ENCODE data around the gene NFU1. TPM values are rescaled to one million over a fixed set of nuclear protein-coding genes. Genes with fewer than 3 reads are reported as not detected.

NFU1 gene
- 26.6 TPM for total RNA-seq

DNA sequence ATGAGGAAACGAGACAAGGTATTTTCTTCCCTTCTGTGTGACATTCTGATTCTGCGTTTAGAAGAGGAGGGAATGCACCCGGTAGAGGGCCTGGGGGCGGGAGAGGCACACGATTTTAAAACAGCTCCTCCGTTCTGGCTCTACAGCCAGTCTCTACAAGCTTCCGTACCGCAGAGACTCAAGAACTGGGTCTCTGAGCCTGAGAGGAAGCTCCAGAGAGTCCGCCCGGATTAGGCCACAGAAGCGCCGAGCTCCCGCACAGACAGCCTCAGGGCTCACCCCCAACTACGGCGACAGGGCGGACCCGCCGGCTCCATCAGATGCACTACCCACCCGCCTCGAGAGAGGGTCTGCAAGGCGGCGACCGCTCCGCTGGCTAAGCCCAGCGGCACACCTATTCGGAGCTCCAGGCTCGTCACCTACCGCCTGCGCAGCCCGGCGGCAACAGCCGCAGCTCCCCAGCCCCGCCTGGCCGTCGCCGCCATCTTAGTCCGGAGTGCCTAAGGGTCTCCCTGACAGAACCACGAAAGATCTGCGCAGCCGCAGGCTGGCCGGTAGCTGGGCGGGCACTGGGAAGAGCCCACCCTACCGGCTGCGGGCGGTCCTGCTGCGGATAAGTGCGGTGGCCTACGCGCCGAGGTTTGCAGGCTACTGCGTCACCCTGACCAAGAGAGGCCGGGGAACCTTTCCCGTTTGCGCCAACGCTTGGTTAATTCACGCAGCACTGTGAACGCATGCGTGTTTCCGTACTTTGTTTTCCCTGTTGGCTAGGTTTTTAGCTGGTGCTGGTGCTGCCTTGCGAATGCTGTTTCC lies at the start of gene NFU1:
Gene NFU1, minus strand, starts transcription at position 498 of the 813 bp plus-strand sequence. Its CDS starts 13 bp downstream, at position 485.
- peak; percentile 93 for ATAC-seq

DNA sequence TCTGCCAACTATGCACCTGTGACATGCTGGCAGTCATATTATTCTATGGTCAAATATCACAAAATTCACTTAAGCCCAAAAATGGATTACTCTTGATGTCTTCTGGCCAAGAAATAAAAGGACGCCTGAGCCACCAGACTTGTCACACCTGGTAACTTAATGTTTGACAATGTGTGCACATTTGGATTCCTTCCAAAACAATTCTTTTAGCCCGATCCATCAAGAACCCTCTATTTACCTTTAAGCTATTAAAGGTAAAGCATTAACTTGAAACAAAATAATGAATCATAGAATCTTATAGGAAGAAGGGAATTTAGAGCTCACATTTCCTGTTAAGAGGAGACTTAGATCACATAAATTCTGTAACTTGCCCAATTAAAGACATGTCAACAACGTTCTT lies 46.5 kb upstream of the NFU1 start:
- no peak for ATAC-seq

DNA sequence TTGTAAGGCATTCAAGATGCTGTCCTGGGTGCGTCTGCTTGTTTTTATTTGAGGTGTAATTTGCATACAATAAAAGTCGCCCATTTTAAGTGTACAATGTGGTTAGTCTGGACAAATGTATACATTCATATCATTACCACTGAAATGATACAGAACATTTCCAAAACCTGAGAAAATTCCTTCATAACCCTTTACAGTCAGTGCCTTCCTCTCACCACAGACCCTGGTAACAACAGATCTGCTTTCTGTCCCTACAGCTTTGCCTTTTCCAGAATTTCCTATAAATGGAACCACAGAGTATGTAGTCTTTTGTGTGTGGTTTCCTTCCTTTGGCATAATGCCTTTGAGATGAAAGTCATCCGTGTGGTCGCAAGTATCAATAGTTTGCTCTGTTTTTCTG lies 45.8 kb upstream of the NFU1 start:
- ATAC-seq: no peak

DNA sequence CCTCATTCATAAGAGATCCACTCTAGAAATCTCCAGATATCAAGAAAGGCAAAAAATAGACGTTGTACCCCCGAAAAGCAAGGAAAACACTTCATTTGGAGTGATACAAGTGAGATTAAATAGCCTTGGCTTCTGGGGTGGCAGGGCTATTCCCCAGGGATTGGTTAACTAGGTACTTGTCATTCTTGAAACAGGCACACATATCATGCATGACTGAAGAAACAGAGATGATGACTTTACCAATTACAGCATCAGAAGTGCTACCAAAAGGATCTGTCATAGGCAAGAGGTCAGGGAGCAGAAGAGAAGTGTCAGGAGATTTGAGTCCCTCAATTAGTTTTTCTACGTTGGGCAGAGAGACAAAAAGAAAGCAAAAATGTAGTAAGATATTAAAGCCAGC lies 45.2 kb upstream of the NFU1 start:
- ATAC-seq: no peak

DNA sequence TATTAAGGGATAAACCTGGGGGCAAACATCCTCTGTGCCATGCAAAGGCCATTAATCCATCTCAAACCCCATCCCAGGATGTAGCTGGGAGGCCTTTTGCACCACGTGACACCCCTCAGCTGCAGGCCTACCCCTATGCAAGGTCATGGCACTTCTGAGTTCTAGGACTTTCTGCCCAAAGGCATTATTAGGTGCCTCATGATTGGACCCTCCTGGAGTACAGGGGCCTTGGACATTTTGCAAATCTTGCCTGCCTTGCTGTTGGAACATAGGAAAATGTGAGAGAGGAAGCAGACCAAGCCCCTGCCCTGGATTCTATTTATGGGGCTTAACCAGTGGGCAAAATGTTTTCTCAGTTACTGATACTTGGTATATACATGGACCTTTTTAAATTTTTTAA lies 44.2 kb upstream of the NFU1 start:
- ATAC-seq: no peak

DNA sequence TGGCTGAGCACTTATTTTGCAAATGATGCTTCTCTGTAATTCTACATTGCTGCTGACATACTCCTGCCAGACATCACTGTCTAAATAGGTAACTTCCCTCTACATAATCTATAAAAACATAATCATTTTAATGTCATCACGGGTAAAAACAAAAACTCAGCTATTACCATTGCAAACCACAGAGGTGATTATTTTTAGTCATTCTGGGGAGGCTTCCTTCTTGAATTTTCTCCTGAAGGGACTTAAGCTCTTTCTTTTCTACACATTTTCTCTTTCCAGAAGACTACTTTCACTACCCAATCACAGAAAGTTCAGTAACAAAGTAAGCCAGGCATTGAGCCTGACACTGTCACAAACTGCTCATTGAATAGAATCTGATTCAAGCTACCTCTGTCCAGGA lies 40.4 kb upstream of the NFU1 start:
- no peak for ATAC-seq

DNA sequence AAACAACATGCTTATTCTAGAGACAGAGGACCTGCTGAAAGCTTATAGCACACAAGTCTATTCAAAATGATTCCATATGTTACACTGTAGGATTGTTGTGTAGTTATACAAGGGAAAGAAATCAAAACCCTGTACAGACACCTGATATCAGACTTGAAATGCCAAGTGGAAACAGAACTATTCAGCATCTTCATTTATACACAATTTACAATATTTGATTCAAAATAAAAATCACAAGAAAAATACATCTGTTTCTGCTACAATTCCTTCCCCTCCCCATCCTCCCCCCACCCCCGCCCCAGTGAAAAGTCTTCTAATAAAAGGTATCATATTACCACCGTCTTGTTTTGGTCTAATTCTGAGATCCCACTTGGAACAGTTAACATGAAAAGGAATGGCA lies 37.5 kb upstream of the NFU1 start:
- no peak for ATAC-seq

DNA sequence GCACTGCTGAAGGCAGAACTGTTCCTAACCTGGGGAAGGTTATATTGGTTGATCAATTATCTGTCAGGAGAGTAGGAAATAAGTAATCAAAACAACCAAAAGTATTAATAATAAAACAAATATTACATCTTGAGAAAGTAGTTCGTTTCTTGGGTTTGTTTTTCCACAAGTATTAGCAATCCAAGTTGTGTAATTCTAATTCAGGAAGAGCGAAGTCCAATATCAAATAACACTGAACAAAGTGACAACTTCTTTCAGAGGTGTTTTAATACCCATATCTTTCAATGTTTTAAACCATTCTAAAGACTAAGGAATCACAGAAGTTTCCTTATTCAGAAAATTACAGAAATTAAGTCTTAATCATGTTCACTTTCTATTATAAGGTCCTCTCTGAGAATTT lies 34.6 kb upstream of the NFU1 start:
- no peak for ATAC-seq

DNA sequence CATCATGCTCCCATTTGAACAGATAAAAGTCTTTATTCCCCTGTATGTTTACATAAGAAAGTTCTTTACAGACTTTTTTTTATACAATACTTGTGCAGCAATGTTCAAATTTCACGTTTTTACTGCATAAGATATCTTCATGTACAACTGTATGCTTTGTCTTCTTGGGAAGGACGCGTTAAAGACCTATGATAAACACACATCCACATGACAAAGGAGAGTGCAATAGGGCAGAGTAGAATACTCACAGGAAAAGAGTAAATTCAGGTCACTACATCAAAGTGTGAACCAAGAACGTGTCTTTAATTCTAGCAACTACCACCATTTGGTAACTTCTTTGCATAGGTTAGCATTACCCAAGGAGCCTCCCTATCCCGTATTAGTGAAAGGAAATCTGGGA lies 33.7 kb upstream of the NFU1 start:
- ATAC-seq: no peak

DNA sequence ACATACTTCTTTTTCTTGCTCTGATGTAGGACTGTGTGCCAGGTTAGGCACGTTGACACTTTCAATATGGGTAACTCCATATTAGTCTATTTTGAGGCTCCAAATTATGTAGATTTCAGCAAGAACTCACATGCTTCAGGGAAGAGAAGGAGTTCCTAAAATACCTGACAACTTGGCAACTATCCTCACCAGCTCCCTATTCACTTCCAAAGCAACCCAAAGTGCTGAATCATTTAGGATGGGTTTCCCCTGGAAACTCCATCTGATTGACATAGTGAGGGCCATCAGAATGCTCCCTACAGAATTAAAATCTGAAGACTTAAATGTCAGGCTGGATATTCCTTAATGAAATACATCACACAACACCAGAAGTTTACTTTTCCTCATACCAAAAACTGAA lies 32.5 kb upstream of the NFU1 start:
- ATAC-seq: no peak

DNA sequence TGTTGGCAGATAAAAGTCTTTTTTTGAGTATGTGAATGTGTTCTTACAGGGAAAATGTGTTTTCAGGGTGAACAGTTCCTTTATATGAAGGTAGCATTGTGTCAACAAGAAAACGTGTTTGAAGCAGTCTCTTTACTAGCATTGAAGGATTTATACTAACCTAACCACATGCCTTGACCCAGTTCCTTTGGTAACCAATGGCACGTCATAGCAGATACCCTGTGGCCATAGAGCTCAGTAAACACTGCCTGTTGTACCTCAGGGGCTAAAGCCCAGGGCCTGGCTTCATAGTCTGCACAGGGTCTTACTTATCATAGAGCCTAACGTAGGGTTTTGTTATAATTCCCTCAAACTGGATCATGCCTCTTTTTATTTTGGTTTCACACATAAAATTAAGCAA lies 32.1 kb upstream of the NFU1 start:
- ATAC-seq: no peak

DNA sequence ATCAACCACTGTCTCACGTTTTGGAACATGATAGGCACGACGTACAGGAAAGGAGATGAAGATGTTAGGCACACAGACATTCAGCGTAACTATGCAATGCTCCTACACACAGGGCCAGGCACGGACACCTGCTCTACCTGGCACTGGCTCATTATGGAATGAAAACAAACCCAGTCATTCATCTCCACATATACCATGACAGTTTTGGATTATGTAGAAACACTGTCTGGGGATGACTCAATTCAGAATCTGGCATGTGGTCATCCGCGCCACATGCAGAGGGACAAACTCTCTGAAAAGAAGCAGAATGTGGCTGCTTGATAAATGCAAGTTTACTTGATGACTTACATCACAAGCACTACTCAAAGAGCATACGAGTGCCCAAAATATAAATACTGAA lies 29.5 kb upstream of the NFU1 start:
- no peak for ATAC-seq

DNA sequence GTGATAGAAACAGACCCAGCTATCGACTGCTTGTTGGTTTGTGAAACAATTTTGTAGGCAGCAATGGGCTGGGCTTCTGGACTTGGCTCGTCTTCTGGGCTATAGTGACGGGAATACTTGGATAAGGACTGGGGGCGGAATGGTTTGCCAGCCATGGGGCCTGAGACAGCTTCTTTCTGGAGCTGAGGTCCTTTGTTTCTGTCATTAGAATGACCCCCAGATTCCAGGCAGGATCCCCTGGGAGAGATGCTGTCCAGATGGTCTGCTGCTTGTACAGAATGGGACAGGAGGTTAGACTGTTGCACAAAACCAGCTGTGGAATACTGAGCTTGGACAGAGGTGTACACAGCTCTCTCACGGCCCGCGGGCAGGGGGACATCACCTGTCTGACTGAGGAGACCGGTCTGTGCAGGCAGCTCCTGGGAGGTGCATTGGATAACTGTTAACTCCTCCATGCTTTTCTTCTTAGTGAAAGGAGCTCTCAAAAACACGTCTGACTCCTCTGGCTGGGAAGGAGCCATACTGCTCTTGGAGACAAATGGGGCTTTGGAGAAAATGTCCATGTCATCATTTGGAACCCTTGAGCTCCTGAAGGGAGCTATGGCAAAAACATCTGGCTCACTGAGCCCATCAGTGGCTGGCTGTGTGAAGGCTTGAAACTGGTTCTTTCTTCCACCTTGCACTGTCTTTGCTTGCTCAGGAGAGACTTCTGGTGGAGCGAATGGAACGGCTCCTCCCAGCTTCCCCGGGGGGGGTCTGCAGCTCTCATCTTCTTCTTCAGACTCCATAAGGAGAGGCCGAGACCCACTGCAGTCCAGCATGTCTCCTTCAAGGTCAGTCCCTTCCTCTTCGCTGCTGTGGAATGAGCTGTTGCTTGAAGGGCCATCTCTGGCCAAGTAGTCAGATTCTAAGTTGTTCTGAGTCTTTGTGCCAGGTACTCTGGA lies 28.6 kb upstream of the NFU1 start:
- no peak for ATAC-seq

DNA sequence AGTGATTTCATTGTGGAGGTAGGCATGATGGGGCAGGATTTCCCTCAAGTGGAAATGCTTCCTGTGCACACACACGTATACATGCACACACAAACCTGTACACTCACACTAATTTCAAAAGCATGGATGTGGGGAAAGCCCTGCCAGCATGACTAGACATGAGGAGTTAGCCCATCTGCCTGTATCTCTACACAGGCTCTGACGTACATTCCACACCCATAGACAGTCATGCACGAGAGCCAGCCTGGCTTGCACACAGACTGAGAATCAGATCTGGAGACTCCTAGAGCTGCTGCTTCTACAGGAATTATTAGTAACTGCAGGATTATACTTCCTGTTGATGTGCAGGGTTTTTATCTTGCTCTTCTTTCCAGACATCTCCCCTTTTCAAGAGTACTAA lies 27.3 kb upstream of the NFU1 start:
- peak; percentile 100 for ATAC-seq

DNA sequence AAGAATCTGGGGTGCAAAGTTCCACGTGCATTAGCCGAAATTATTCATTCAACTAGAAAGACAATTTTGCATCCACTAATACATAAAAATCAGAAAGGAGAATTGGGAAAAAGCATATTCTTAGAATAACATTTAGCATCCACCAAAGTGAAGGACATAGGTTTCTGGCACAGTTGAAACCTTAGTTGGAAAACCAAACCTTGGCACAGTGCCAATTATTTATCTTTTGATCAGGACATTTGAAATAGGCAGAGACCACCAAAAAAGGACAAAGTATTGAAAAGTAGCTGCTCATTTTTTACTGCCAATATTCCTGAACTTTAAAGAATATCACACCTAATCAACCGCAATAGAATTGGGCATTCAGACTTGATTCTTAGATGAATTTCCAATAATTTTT lies 25.5 kb upstream of the NFU1 start:
- ATAC-seq: no peak

DNA sequence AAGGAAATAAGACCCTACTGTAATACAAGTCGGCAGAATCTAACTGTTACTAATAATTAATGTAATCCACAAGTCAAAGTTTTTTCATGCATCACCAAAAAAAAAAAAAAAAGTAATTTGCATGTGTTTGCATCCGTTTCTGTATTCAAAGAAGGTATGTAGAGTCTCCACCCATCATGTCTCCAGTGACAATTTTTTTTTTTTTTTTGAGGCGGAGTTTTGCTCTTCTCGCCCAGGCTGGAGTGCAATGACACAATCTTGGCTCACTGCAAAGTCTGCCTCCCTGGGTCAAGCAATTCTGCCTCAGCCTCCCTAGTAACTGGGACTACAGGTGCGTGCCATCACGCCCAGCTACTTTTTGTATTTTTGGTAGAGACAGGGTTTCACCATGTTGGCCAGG lies 24.2 kb upstream of the NFU1 start:
- ATAC-seq: no peak

DNA sequence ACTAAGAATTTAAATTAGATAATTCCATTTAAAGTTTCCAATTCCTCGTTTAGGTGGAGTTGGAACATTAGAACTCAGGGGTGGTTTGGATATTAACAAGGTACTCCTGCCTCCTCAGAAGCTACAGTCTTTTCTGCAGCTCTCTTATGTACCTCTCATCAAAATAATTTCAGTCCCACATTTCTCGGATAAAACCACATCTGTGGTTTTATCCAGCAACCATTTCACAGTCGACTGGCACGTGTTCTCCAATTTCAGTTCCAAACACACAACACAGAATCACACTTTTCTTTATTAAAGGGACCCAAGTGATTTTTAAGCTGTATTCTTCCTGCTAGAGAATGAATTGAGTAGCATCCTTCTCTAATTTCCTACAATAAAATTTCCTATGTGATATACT lies 22.7 kb upstream of the NFU1 start:
- ATAC-seq: no peak

DNA sequence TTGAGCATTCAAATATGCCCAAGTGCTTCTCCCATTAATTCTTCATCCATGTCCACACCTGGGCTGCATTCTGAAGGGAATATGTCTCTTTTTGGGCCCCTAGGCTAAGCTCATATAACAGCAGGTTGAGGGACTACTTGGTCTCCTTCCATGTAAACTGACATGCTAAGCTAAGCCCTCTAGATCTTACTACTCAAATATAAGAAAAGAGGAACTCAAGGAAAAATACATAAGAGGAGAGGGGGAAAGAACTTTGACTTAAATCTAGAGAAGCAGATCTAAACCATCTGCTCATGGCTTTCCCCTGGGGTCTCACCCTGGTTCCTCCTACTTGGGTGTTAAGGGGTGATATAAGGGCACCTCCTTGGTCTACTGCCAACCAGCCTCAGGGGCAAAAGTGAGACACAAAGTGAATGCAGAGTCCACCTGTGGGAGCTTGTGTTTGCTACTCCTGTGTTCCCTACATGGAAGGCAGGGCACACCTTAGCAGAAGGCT lies 19.8 kb upstream of the NFU1 start:
- ATAC-seq: no peak

DNA sequence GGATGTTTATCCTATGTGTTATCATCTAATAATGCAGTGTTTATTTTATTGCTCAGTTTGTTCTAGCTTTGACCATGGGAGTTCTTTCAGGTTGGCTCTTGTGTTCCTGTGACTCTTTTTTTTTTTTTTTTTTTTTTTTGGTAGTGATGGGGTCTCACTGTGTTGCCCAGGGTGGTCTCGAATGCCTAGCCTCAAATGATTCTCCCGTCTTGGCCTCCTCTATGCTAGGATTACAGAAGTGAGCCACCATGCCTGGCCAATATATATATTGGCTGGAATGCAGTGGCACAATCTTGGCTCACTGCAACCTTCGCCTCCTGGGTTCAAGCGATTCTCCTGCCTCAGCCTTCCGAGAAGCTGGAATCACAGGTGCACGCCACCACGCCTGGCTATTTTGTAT lies 18.9 kb upstream of the NFU1 start:
- no peak for ATAC-seq

DNA sequence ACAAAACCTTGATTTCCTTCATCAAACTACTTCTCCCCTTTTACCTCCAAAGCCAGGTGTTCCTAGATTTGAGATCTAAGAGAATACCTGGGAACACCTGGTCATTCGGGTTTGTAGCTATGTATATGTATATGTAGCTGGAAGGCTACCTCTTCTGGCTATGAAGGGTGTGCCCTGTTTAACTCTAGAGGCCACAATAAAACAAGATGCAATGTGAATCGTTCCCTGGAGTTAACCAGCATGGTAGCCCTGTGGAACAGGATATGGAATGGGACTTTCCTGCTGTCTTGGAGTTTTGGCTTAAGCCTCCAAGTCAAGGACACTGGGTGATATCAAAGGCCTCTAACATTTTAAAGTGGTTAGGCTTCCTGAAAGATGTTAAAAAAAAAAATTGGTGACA lies 17.7 kb upstream of the NFU1 start:
- no peak for ATAC-seq

DNA sequence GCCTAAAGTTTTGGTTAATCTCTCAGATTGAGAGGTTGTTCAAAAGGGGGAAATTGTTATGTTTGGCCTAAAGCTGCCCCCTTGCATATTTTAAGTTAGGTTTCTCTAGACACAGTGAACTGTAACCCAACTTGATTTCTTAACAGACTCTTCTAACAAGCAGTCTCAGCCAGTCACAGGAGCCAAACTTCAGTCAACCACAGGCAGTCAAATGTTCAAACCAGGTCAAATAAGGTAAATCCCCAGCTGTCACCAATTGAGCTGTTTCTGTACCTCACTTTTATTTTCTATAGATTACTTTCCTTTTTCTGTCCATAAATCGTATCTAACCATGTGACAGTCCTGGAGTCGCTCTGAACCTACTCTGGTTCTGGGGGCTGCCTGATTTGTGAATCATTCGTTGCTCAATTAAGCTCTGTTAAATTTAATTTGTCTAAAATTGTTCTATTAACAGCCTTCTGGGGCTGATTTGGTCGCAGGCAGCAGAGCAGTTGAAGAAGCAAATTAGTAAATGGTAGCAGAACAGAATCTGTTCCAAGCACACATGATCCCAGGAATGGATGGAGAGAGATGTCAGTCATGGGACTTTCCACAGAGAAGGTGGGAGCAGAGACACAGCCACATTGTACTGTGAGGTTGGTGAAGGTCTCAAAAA lies 16.4 kb upstream of the NFU1 start:
- ATAC-seq: no peak

DNA sequence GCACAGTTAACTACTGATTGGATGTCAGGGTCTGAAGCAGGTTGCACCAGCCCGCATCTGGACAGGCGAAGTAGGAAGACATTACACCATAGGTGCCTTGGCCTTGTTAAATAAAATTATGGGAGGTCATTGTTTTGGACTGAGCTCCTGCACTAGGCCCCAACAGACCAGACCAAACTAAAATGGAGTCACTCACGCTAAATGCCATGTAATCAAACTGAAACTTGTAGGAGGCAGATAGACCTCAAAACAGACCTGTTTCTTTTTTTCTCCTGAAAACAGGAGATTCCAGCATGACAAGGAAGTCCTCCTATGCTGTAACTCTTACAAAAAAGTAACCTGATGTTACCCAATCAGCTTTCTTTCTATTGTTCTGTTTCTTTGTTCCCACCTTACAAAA lies 15.5 kb upstream of the NFU1 start:
- ATAC-seq: no peak

DNA sequence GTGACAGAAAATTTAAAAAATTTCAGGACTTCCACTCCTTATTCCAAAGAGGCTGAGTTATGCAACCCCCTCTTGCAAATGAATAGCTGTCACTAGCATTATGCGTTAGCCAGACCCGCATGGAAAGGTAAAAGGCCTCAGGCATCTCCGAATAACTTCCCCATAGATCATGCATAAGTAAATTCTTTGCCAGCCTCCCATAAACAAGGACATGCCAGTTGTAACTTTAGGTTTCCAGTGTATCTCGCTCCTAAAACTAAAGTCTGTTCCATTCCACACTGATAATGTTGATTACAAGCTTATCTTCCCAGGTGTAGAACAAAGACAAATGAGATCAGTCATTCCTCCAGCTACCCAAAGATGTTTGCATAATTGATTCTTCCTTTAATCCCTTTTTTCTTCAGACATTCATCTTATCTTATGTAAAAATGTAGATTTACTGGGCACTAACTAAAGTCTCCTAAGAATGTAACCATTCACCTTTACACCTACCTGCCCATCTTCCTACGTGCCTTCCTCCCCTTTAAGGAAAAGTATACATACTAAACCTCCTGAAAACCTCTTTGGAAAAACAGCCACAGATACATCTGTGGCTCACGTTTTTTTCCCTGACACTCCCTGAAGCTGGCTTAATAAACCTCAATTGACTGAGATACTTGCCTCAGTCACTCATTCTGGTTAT lies 13.6 kb upstream of the NFU1 start:
- ATAC-seq: no peak
